Pancreas (tissue), 10 donors: ENCODE data around the gene GRIK3. TPM values are rescaled to one million over a fixed set of nuclear protein-coding genes. Genes with fewer than 3 reads are reported as not detected.

ENCODE experiments used
- ATAC-seq, 4 donors: fragments of 200-7000 bp; cut with Tn5 transposase; one replicate each; pipeline versions ENCODE4 v1.8.0 to v1.9.1; 2020; ENCODE audit warnings: mild to moderate bottlenecking in 4 of 4, moderate library complexity in 4 of 4
- DNase-seq, 6 donors: peaks; one replicate each; pipeline ENCODE4 v3.0.0-alpha.2; 2020
- FAIRE-seq: peaks from 2 replicates; lab custom pipeline; 2012; peaks lifted over from hg19 to GRCh38; lab: Jason Lieb, UNC
- H3K27ac ChIP-seq, 4 donors: fragments of 200-600 bp; sonication (generic); 1 replicate in 3 of 4; 2 replicates in 1 of 4; pipeline versions ENCODE4 v1.5.0 to v1.8.0; 2020
- H3K27me3 ChIP-seq, 4 donors: fragments of 200-600 bp; one replicate each; pipeline ENCODE4 v1.8.0; 2021
- H3K36me3 ChIP-seq, 3 donors: fragments of 200-600 bp; sonication (generic) in 1 of 3; one replicate each; pipeline versions ENCODE4 v1.5.0 to v1.8.0; 2020 to 2021
- H3K4me1 ChIP-seq, 3 donors: fragments of 200-600 bp; one replicate each; pipeline ENCODE4 v1.8.0; 2021
- H3K4me3 ChIP-seq, 4 donors: fragments of 200-600 bp; sonication (generic) in 2 of 4; one replicate each; pipeline versions ENCODE4 v1.5.0 to v1.8.0; 2020 to 2021
- H3K9me3 ChIP-seq, 4 donors: fragments of 200-600 bp; one replicate each; pipeline ENCODE4 v1.8.0; 2021
- CTCF ChIP-seq, 4 donors: fragments of 200-600 bp; sonication (generic) in 3 of 4; IDR thresholded peaks; one replicate each; pipeline versions ENCODE4 v1.5.0 to v1.8.0; 2021; ENCODE audit warnings: antibody characterized with exemption in 4 of 4
- WGBS, 2 donors: extraction: QIAGEN DNeasy Blood & Tissue Kit; methylation state at CpG; one replicate each; pipeline ENCODE4 v1.1.7; 2013; 5-methylcytosine and 5-hydroxymethylcytosine counted together
- intact Hi-C, 3 donors: fragments of 100-400 bp; cut with DNase I; formaldehyde crosslinking; loops; one replicate each; pipeline versions ENCODE4 v1.11.1 to v1.14.2; 2022
- polyA plus RNA-seq, 2 donors: library from polyadenylated mRNA; stranded (reverse); fragments of 200-250 nt; gene quantifications; one replicate each; pipeline ENCODE4 v1.2.3, GENCODE V29; 2013
- total RNA-seq, 6 donors: library from RNA; stranded (reverse); fragmentation: NEBNext Ultra II Directional in 4 of 6; extraction: Animal tissue kit (Norgen Biotek cat#: 25700) in 4 of 6; gene quantifications; one replicate each; pipeline versions ENCODE4 v1.2.1 to v1.2.4, GENCODE V29; 2021 to 2023
- donor health status: healthy with polysubstance abuse.
- donor health status: DM: no; HTN: no; CAD: no; lungs with moderate emphysema.
- donor health status: DM: no; HTN: no; CAD: no.
- donor health status: control.
- donor health status: control.
- donor health status: Bipolar disorder and iron deficiency.
- donor health status: DM: yes; HTN: yes; CAD: no.
- donor health status: DM: no; HTN: no; CAD: no.
- donor health status: DM: no; HTN: no; CAD: no.
- donor health status: DM: yes; HTN: yes; CAD: no.

Gene GRIK3
- total and polyA plus RNA-seq, 8 donors = 0.08 to 0.47 (median 0.23) TPM

GRCh38 chr1:37052120-37052519, 17.8 kb upstream of the GRIK3 start:
- no peak for ATAC-seq
- Histone ChIP-seq H3K27me3 (no peaks in the 10 kb centered on the region), H3K27ac (no peak overlapping the region), H3K4me1 (no peaks in the 10 kb centered on the region), H3K9me3 (no peaks in the 10 kb centered on the region), H3K4me3 (no peak overlapping the region), H3K36me3 (no peaks in the 10 kb centered on the region)
- FAIRE-seq = no peak
- 52 to 72% methylated on average over 1 of the region's 1 CpG for WGBS, 2 donors
- no peak for TF ChIP-seq CTCF (IDR thresholded peaks at IDR 0.05)
- intact Hi-C loops = no loop called here
- no peak for DNase-seq

GRCh38 chr1:37051346-37051745, 17.0 kb upstream of the GRIK3 start:
- TF ChIP-seq CTCF (IDR thresholded peaks at IDR 0.05) = no peak
- Histone ChIP-seq H3K9me3 (no peaks in the 10 kb centered on the region), H3K27me3 (no peaks in the 10 kb centered on the region), H3K4me3 (no peak overlapping the region), H3K4me1 (no peaks in the 10 kb centered on the region), H3K36me3 (no peaks in the 10 kb centered on the region), H3K27ac (no peak overlapping the region)
- FAIRE-seq = no peak
- no peak for ATAC-seq
- intact Hi-C loops = no loop called here
- DNase-seq = no peak
- 57% methylated on average over 7 of the region's 7 CpGs for WGBS, 2 donors

GRCh38 chr1:37047542-37047941, 13.2 kb upstream of the GRIK3 start:
- FAIRE-seq (no peak), DNase-seq (no peak), ATAC-seq (no peak)
- Histone ChIP-seq H3K4me3 (no peak overlapping the region), H3K9me3 (no peaks in the 10 kb centered on the region), H3K27ac (no peak overlapping the region), H3K36me3 (no peaks in the 10 kb centered on the region), H3K4me1 (no peaks in the 10 kb centered on the region), H3K27me3 (no peaks in the 10 kb centered on the region)
- 67 to 71% methylated on average over 19 of the region's 19 CpGs for WGBS, 2 donors
- TF ChIP-seq CTCF (IDR thresholded peaks at IDR 0.05) = no peak
- intact Hi-C loops = no loop called here

GRCh38 chr1:37043101-37043500, 8.8 kb upstream of the GRIK3 start:
- intact Hi-C loops = no loop called here
- FAIRE-seq = no peak
- TF ChIP-seq CTCF (IDR thresholded peaks at IDR 0.05) = no peak
- WGBS, 2 donors = 73 to 94% methylated on average over 2 of the region's 2 CpGs
- no peaks in the 10 kb centered on the region for H3K9me3 ChIP-seq
- no peaks in the 10 kb centered on the region for H3K4me1 ChIP-seq
- H3K27me3 ChIP-seq = peaks cover 0 to 2% (median 0%) of the 10 kb centered on the region in 4 donors
- ATAC-seq = no peak
- DNase-seq = no peak
- H3K36me3 ChIP-seq = no peaks in the 10 kb centered on the region
- H3K4me3 ChIP-seq = no peak overlapping the region
- no peak overlapping the region for H3K27ac ChIP-seq

GRCh38 chr1:37042506-37042905, 8.2 kb upstream of the GRIK3 start:
- Histone ChIP-seq H3K9me3 (no peaks in the 10 kb centered on the region), H3K27ac (no peak overlapping the region), H3K27me3 (peaks cover 0 to 2% (median 0%) of the 10 kb centered on the region in 4 donors), H3K4me1 (no peaks in the 10 kb centered on the region), H3K4me3 (no peak overlapping the region), H3K36me3 (no peaks in the 10 kb centered on the region)
- no peak for DNase-seq
- WGBS, 2 donors = 34 to 43% methylated on average over 6 of the region's 6 CpGs
- no peak for FAIRE-seq
- no peak for TF ChIP-seq CTCF (IDR thresholded peaks at IDR 0.05)
- intact Hi-C loops = no loop called here
- ATAC-seq = no peak
